AG04450 (cell line): ENCODE data around the gene MTRF1. TPM values are rescaled to one million over a fixed set of nuclear protein-coding genes. Genes with fewer than 3 reads are reported as not detected.

Experiments
- CTCF ChIA-PET: fragments of 300-600, 350-600 bp; formaldehyde crosslinking; extraction: SDS; loops from one replicate; lab custom pipeline; 2022; ENCODE audit warnings: antibody characterized with exemption, inconsistent platforms; lab: Charles Lee
- POLR2A ChIA-PET: fragments of 350-600 bp; formaldehyde crosslinking; extraction: SDS; loops from one replicate; lab custom pipeline; 2021; ENCODE audit warnings: antibody characterized with exemption, inconsistent platforms; lab: Yijun Ruan, JAX
- DNase-seq: peaks from one replicate; pipeline ENCODE4 v3.0.0-alpha.2; 2011; ENCODE audit warnings: low read depth, low spot score
- H3K27ac ChIP-seq: one replicate; pipeline ENCODE4 v1.5.1; 2012; ENCODE audit warnings: low read depth, low read length, control low read depth
- H3K27me3 ChIP-seq: one replicate; pipeline ENCODE4 v1.6.0; 2012; ENCODE audit warnings: low read length; ENCODE audit not compliant: control insufficient read depth, insufficient read depth
- H3K4me3 ChIP-seq: 2 replicates; pipeline ENCODE4 v1.5.1; 2011; ENCODE audit warnings: mild to moderate bottlenecking, low read depth, low read length, control low read depth
- H3K9me3 ChIP-seq: 2 replicates; pipeline ENCODE4 v1.5.1; 2012; ENCODE audit warnings: low read length; ENCODE audit not compliant: control insufficient read depth, insufficient read depth
- CTCF ChIP-seq: IDR thresholded peaks from 2 replicates; pipeline ENCODE4 v1.5.1; 2011; ENCODE audit warnings: low read depth, low read length, control low read depth, inconsistent platforms
- polyA plus RNA-seq: library from polyadenylated mRNA; depleted of rRNA; stranded (reverse); fragments of >200 nt; gene quantifications from 2 replicates; pipeline ENCODE4 v1.2.3, GENCODE V29; 2011

MTRF1 gene
- polyA plus RNA-seq, 1 experiment: 14.6 TPM

DNA sequence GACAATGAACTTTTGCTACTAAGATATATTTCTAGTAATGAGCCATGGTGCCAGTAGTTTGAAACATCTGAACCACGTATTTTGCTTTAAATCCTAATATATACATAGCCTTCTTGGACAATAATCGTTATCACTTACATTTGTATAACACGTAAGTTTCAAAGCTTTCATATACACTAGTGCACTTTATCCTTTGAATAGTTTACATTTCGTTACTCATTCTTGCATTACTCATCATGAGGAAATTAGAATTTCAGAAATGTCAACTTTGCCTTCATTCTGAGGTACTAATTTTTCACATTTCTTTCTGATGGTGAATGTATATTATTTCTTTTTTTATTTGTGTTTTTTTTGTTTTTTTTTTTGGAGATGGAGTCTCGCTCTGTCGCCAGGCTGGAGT, 74.8 kb downstream of the MTRF1 start:
- Histone ChIP-seq H3K9me3 (peaks cover 9% of the 10 kb centered on the region), H3K27ac (peak overlapping the region; percentile 49), H3K4me3 (no peak overlapping the region), H3K27me3 (no peaks in the 10 kb centered on the region)
- no peak for TF ChIP-seq CTCF
- peak; percentile 49 for DNase-seq
- CTCF ChIA-PET: interaction anchor here (0.6 to 0.7 kb wide), 2 partner anchors 32 to 140 kb away, joined by 3 to 6 read pairs; no protein-coding TSS in a partner anchor
- POLR2A ChIA-PET: interaction anchor here (0.7 kb wide), 2 partner anchors 125 to 128 kb away, joined by 3 to 4 read pairs; no protein-coding TSS in a partner anchor

- ChIA-PET POLR2A (interaction anchor here (1.0 kb wide), 1 partner anchor 126 kb away, joined by 3 read pairs; no protein-coding TSS in a partner anchor), CTCF (no interaction called here)
- no peak overlapping the region for H3K27ac ChIP-seq
- H3K4me3 ChIP-seq: no peak overlapping the region
- no peaks in the 10 kb centered on the region for H3K9me3 ChIP-seq
- DNase-seq: no peak
- no peak for TF ChIP-seq CTCF
- no peaks in the 10 kb centered on the region for H3K27me3 ChIP-seq
These were observed 76.9 kb downstream of the MTRF1 start for GRCh38 chr13:41186481-41186880.

- CTCF ChIA-PET: no interaction called here
- no peak for TF ChIP-seq CTCF
These were observed 81.1 kb downstream of the MTRF1 start for GRCh38 chr13:41182231-41182630.

DNA sequence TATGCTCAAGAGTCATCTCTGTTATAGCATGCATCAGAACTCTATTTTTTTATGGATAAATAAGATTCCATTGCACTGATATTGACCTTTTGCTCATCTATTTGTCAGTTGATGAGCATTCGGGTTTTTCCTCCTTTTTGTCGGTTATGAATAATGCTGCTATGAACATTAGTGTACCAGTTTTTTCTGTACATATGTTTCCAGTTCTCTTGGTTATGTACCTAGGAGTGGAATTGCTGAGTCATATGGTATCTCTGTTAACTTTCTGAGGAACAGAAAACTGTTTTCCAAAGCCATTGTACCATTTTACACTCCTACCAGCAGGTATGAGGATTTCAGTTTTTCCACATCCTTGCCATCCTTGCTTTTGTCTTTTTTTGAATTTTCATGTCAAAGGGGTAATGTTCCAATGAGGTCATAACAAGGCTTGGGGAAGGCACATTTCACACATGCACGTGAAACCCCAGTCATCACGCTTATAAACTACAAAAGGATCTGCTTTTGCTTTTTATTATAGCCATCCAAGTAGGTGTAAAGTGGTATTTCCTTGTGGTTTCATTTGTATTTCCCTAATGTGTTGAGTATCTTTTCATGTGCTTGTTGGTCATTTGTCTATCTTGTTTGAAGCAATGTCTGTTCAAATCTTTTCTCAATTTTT, 83.7 kb downstream of the MTRF1 start:
- POLR2A ChIA-PET: no interaction called here
- H3K27ac ChIP-seq: no peak overlapping the region
- no peak overlapping the region for H3K4me3 ChIP-seq
- no peaks in the 10 kb centered on the region for H3K27me3 ChIP-seq
- TF ChIP-seq CTCF: no peak
- peaks cover 2% of the 10 kb centered on the region; the same call in 1 of the 2 replicates for H3K9me3 ChIP-seq
- CTCF ChIA-PET: interaction anchor here (0.6 to 0.9 kb wide), 2 partner anchors 12 to 126 kb away, joined by 3 to 4 read pairs; no protein-coding TSS in a partner anchor
- DNase-seq: no peak

More at GRCh38 chr13:41182231-41182630, 81.1 kb downstream of the MTRF1 start:
- no peak for DNase-seq
- no peaks in the 10 kb centered on the region for H3K27me3 ChIP-seq
- H3K27ac ChIP-seq: no peak overlapping the region
- no peaks in the 10 kb centered on the region for H3K9me3 ChIP-seq
- H3K4me3 ChIP-seq: no peak overlapping the region
- POLR2A ChIA-PET: no interaction called here

GRCh38 chr13:41178040-41178439, 85.3 kb downstream of the MTRF1 start:
- ChIA-PET POLR2A (no interaction called here), CTCF (no interaction called here)
- TF ChIP-seq CTCF: no peak
- Histone ChIP-seq H3K9me3 (peaks cover 6% of the 10 kb centered on the region; the same call in 1 of the 2 replicates), H3K27me3 (no peaks in the 10 kb centered on the region), H3K27ac (no peak overlapping the region), H3K4me3 (no peak overlapping the region)
- DNase-seq: no peak
